NCI-H2227 treated with DMSO at 0.1 percent for 48 hours (cell line): ENCODE results near the gene IQCH.

Experiments used
- DNase-seq: peaks from one replicate; lab custom pipeline; 2025; lab: John Stamatoyannopoulos, UW

IQCH gene

DNA sequence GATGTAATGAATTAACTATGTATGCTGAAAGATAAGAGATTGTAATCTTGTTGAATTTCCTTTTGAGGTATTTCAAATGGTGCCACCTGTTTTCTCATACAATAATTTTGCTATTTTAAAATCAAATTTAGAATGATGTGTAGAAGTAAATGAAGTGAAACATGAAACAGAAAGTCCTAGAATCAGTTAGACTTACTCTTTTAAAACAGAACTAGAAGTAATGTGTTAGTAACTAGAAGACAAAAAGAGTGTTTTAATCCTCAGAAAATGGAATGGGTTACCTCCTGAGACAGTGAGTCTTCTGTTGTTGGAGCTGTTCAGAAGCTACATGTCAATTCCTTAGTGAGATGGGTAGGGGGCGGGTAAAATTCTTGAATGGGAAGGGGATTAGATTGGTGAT, 279.8 kb downstream of the IQCH start:
- no peak for DNase-seq

DNA sequence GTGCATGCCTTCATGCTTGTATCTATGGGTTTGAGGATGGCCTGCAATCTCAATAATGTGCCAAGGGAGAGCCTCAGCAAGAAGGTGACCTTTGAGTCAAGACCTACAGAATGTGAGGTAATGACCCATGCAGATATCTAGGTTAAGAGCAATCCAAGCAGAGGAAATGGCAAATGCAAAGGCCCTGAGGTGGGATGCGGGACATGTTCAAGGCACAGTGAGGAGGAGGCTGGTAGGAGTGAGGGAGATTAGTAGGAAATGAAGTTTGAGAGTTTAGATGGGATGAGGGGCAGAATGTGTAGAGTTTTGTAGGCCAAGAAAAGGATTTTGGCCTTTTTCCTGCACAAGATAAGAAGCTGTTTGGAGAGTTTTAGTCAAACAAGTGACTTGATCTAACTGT, 283.2 kb downstream of the IQCH start:
- DNase-seq = no peak

DNA sequence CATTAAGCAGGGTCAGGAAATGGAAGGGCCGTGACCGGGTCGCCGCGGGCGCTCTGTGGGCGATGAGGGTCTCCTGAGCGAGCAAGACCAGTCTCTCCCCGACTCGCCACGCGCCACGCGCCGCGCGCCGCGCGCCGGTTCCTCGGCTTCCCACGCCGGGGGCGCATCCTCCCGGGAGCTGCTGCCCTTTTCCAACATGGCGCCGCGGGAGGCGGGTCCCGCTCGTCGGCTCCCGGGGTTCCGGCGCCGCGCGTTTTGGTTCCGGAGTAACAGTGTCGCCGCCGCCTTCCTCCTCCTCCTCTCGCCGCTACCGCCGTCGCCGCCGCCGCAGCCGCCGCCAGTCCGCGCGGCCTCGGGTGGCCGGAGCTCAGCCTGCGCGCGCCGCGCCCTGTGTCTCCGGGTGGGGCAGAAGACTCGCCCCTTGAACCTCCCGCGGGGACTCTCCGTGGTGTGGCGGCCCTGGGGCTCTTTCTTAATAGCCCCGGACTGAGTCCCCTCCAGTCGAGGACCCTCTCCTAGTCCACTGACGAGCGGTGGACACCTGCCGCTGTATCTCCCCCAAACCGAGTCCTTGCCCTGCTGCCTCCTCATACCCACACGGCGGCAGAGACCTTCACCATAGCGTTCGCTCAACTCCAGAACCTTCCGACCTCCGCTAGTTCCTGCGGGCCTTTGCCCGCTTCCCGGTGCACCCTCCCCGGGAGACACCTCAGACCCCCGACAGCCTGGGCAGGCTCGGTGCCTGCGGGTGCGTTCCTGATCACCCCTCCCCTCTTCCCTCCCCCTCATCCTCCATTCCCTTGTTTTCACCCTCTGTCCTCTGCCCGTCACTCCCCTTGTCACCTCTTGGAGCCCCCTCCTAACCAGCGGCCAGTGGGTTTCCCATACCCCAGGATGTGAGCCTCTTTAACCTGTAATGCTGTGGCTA, 288.1 kb downstream of the IQCH start, which contains the start of gene MAP2K5:
MAP2K5 (plus strand) TSS at position 284 of the 928 bp plus-strand sequence; CDS start at position 917, 633 bp downstream.
- DNase-seq = peak; percentile 42

DNA sequence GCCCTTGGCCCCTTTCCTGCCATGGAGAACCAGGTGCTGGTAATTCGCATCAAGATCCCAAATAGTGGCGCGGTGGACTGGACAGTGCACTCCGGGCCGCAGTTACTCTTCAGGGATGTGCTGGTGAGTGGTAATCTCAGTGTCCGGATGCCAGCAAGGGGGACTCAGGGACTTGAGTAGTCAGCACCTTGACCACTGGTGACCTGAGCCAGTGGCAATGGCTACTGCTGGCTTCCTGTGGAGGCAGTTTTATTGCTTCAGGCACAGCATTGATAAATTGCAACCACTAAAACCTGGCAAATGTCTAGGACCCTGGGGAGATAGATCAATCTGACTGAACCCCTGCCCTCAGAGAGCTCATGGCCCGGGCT, 288.7 kb downstream of the IQCH start:
- DNase-seq = no peak

DNA sequence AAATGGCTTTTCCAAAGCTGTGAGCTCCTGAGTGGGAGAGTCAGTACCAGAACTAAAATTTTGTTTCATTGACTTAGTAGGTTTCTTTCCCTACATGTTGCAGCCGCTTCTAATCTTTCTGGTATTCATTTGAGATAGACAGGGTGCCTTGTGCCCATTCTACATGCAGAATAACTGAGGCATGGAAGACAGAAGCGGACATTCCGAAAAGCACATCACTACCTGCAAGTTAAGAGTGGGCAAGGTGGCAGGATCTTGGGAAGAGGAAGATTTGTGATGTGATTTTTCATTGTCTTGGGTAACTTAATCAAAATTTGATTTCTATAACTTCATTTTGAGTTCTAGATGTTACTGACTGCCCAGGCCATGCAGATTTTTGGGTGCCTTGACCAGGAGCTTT, 289.9 kb downstream of the IQCH start:
- DNase-seq = no peak

DNA sequence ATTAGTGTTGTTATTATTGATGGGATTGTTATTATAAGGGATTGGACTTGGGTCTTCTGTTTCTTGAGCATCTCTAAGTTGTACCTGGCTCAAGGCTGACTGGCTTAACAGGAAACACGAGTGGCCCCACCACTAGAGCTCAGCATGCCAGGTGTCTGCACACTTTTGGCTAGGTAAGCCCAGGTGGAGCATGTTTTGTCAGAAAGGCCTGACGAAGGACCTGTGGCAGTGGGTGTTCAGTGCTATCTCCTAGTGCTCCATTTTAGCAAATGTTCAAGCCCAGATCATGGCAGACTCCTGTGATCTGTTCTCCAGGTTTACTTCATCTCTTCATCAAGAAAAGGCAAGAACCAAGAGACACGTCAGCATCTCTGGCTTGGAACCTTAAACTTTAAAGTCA, 291.3 kb downstream of the IQCH start:
- DNase-seq = no peak

DNA sequence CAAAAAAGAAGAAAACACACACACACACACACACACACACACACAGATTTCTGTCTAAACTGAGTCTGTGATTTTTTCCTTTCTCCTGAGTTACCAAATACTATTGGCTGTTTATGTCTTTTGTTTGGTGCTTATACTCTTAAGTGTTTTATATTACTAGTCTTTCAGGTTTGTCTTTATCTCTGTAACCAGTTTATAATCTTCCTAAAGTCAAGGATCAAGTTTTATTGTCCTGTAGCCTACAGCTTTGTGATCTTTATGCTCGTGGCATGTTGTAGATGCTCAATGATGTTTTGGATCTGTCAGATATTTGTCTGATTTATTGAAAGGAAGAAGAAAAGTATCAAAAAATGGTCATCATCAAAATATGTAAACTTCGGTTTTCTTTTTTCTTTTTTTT, 292.5 kb downstream of the IQCH start:
- DNase-seq = no peak

DNA sequence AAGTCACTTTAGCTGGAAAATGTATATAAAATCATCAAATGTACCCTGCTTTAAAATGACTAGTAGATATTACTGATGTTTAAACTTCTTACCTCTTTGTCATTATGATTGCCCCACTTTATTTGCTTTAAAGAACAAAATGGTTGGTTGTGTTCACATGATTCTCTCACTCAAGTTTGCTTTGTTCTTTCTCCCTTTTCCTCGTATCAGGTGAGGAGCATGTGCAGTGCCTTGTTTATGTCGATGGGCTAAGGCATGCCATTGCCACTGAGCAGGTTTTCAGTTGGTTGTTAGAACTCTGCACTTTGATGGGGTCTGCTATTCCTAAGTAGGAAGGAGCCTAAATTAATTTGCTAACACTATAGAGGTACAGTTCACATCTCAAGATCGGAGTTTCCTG, 293.2 kb downstream of the IQCH start:
- peak; percentile 5 for DNase-seq

DNA sequence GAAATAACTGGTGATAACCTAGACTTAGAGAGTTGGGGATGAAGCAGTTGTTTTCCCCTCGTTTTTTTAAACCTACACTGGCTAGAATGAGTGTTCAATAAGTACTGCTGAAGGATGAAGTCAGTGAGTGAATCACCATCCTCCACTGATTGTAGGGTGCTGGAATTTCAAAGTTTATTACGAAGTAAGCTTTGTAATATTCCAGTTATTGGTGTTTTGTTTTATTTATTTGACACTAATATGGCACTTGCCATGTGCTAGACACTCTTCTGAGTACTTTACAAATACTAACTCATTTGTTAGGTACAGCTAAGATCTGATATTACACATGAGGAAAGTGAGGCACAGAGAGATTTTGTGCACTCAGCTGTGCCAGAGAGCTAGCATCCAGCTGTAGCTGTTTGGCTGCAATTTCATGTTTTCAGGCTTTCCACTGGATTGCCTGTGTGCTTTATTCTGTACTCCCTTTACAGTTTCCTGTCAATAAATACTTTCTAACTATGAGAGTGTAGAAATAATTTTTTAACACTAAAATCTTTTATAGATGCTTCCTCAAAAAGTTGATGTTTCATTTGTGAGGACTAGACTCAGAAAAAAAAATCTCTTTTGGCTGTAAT, 293.8 kb downstream of the IQCH start:
- DNase-seq = no peak

DNA sequence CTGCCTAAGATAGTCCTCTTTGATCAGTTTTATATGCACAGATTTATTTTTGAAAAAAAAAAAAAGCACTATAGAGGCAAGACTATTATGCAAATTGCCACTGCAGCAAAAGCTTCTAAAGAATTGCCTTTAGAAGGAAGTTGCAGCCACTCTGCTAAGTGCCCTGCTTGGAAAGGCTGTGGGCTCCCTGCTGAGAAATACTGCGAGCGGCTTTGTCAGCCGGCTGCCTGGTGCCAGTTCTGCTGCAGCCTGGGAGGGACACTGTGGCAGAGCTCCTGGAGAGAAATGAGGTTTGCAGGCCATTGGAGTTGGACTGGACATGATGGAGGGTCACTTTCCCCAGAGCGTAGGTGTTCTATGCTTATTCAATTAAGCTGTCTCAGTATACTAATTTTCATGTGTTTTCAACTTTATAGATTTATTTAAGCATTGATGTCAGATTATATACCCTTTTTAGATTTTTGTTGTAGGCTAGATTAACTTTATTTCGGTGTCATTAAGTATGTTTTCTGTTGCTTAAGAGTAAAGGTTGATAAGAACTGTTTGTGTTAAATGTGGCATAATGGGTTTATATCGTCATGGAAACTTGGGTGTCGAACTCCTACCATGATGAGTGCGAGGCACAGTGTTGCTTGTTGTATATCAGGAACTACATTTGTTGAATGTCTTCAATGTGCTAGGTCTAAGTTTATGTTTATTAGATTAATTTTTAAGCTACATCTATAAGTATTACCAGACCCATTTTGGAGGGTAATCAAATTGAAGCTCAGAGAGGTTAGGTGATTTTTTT, 294.5 kb downstream of the IQCH start:
- DNase-seq = peak; percentile 47

DNA sequence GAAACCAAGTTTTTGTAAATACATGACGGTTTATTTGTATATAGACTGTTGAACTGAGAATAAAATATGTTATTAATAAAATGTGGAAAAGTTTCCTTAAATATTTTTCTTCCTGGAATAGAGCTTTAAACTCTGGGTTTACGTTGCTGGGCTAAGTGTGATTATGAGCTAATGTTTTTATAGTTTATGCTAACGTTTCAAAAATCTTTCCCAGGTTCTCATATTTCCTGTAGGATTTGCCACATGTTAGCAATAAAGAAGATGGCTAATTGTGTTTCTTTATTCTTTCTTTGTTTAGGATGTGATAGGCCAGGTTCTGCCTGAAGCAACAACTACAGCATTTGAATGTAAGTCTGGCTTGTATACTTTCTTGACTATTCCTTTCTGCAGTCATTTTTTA, 295.1 kb downstream of the IQCH start:
- no peak for DNase-seq

DNA sequence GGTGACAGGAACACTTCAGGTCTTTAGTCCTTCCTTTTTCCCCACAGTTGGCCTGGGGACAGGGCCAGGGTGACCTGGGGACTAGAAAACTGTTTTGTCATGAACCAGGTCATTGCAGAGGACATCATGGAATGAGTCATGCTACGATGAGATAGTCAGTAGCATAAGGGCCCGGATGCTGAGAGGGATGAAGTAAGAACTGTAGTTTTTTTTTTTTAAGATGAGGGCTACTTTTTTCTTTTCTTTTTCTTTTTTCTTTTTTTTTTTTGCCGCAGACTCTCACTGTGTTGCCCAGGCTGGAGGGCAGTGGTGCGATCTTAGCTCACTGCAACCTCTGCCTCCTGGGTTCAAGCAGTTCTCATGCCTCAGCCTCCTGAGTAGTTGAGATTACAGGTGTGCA, 295.9 kb downstream of the IQCH start:
- DNase-seq = no peak

DNA sequence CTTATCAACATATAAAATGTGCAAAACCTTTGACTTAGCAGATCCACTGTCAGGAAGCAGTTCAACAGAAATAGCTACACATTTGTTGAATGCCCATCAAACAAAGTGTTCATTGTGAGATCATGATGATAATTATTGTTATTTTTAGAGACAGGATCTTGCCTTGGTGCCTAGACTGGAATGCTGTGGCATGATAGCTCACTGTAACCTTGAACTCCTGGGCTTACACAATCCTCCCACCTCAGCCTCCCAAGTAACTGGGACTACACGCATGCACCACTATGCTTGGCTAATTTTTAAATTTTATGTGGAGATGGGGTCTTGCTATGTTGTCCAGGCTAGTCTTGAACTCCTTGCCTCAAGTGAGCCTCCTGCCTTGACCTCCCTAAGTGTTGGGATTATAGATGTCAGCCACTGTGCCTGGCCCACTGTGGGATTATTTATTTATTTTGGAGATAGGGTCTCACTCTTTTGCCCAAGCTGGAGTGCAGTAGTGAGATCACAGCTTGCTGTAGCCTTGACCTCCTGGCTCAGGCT, 296.7 kb downstream of the IQCH start:
- DNase-seq = no peak
